Upper lobe of right lung (tissue), 1 donor: Measurements from ENCODE around the gene GOSR1. TPM values are rescaled to one million over a fixed set of nuclear protein-coding genes. Genes with fewer than 3 reads are reported as not detected.
"Not testable (repeated sequence)": the region's sequence is repeated elsewhere in the genome, so short reads cannot be mapped to it uniquely, and the experiment has no call there.

Experiments used
- ATAC-seq: fragments of 200-7000 bp; cut with Tn5 transposase; one replicate; pipeline ENCODE4 v1.9.1; 2020; ENCODE audit warnings: mild to moderate bottlenecking, moderate library complexity
- DNase-seq: peaks from one replicate; pipeline ENCODE4 v3.0.0-alpha.2; 2020
- H3K27ac ChIP-seq: fragments of 200-600 bp; one replicate; pipeline ENCODE4 v1.8.0; 2022
- H3K27me3 ChIP-seq: fragments of 200-600 bp; one replicate; pipeline ENCODE4 v1.8.0; 2022; ENCODE audit warnings: mild to moderate bottlenecking
- H3K36me3 ChIP-seq: fragments of 200-600 bp; one replicate; pipeline ENCODE4 v1.8.0; 2022
- H3K4me1 ChIP-seq: fragments of 200-600 bp; one replicate; pipeline ENCODE4 v1.8.0; 2022
- H3K4me3 ChIP-seq: fragments of 200-600 bp; one replicate; pipeline ENCODE4 v1.8.0; 2022; ENCODE audit warnings: mild to moderate bottlenecking
- H3K9me3 ChIP-seq: fragments of 200-600 bp; one replicate; pipeline ENCODE4 v1.8.0; 2022
- CTCF ChIP-seq: fragments of 200-600 bp; IDR thresholded peaks from one replicate; pipeline ENCODE4 v1.8.0; 2022; ENCODE audit warnings: antibody characterized with exemption
- intact Hi-C: fragments of 100-400 bp; cut with DNase I; formaldehyde crosslinking; loops from one replicate; pipeline ENCODE4 v1.11.0; 2022
- total RNA-seq: library from RNA; stranded (reverse); fragmentation: NEBNext Ultra II Directional; extraction: Animal tissue kit (Norgen Biotek cat#: 25700); gene quantifications from one replicate; pipeline ENCODE4 v1.2.1, GENCODE V29; 2021
- donor health status: DM: no; HTN: yes; CAD: no; lungs with severe emphysema.

Gene GOSR1
- total RNA-seq, 1 donor from 2014 or later, result 48.9 TPM

- no peaks in the 10 kb centered on the region for H3K4me1 ChIP-seq
- H3K36me3 ChIP-seq, result peaks cover 24% of the 10 kb centered on the region
- no peak for ATAC-seq
- no peak for TF ChIP-seq CTCF
- intact Hi-C loops, result no loop called here
- DNase-seq, result no peak
- H3K4me3 ChIP-seq, result no peak overlapping the region
- no peak overlapping the region for H3K27ac ChIP-seq
- no peaks in the 10 kb centered on the region for H3K9me3 ChIP-seq
- no peaks in the 10 kb centered on the region for H3K27me3 ChIP-seq
Observed at GRCh38 chr17:30443721-30444120, 33.5 kb upstream of the GOSR1 start.

- H3K27me3 ChIP-seq, intact Hi-C loops, H3K27ac ChIP-seq, H3K4me1 ChIP-seq, DNase-seq, ATAC-seq, H3K9me3 ChIP-seq, H3K4me3 ChIP-seq: not testable (repeated sequence)
- peaks cover 43% of the 10 kb centered on the region for H3K36me3 ChIP-seq
Observed at GRCh38 chr17:30446640-30447039, 30.6 kb upstream of the GOSR1 start.

- no peak for ATAC-seq
- H3K4me1 ChIP-seq, result no peaks in the 10 kb centered on the region
- H3K4me3 ChIP-seq, result no peak overlapping the region
- DNase-seq, result no peak
- H3K27me3 ChIP-seq, result no peaks in the 10 kb centered on the region
- peaks cover 38% of the 10 kb centered on the region for H3K36me3 ChIP-seq
- no peak for TF ChIP-seq CTCF
- intact Hi-C loops, result no loop called here
- no peaks in the 10 kb centered on the region for H3K9me3 ChIP-seq
- no peak overlapping the region for H3K27ac ChIP-seq
Observed at GRCh38 chr17:30449480-30449879, 27.7 kb upstream of the GOSR1 start.

DNA sequence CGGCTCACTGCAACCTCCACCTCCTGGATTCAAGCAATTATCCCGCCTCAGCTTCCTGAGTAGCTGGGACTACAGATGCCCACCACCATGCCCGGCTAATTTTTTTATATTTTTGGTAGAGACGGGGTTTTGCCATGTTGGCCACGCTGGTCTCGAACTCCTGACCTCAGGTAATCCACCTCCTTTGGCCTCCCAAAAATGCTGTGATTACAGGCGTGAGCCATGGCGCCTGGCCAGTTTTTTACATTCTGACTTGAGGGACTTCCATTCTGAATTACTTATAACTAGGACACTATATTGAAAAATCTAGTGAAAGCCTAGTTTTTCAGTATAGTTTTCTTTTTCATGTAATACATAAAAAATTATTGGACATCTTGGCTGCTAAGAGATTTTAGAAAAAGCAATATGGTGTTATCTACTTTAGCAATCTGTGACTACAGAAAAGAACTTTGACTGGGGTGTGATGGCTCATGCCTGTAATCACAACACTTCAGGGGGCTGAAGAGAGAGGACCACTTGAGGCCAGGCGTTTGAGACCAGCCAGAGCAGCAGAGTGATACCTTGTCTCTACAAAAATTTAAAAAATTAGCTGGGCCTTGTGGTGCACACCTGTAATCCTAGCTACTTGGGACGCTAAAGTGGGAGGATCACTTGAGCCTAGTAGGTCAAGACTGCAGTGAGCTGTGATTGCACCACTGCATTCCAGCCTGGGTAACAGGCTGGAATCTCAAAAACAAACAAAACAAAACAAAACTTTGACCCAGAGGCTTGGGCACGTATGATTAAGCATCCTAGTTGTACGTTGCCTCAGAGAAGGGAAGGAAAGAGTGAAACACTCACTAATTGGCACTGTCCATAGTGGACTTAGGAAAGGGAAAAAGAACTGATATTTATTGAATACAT is 26.8 kb upstream of the GOSR1 start:
- Histone ChIP-seq H3K9me3 (no peaks in the 10 kb centered on the region), H3K4me1 (no peaks in the 10 kb centered on the region), H3K27me3 (no peaks in the 10 kb centered on the region), H3K4me3 (no peak overlapping the region), H3K27ac (no peak overlapping the region), H3K36me3 (peaks cover 42% of the 10 kb centered on the region)
- no peak for TF ChIP-seq CTCF
- no peak for DNase-seq
- ATAC-seq, result peak; percentile 16
- intact Hi-C loops, result no loop called here

- intact Hi-C loops, result no loop called here
- Histone ChIP-seq H3K36me3 (peaks cover 53% of the 10 kb centered on the region), H3K27me3 (no peaks in the 10 kb centered on the region), H3K4me1 (no peaks in the 10 kb centered on the region), H3K9me3 (no peaks in the 10 kb centered on the region), H3K4me3 (no peak overlapping the region), H3K27ac (no peak overlapping the region)
- DNase-seq (no peak), ATAC-seq (peak; percentile 28)
- no peak for TF ChIP-seq CTCF
Observed at GRCh38 chr17:30454635-30455034, 22.6 kb upstream of the GOSR1 start.

- Histone ChIP-seq H3K4me1 (no peaks in the 10 kb centered on the region), H3K27me3 (no peaks in the 10 kb centered on the region), H3K27ac (no peak overlapping the region), H3K4me3 (no peak overlapping the region), H3K9me3 (no peaks in the 10 kb centered on the region), H3K36me3 (peaks cover 63% of the 10 kb centered on the region)
- no peak for TF ChIP-seq CTCF
- intact Hi-C loops, result no loop called here
- ATAC-seq (no peak), DNase-seq (no peak)
Observed at GRCh38 chr17:30458371-30458770, 18.8 kb upstream of the GOSR1 start.

DNA sequence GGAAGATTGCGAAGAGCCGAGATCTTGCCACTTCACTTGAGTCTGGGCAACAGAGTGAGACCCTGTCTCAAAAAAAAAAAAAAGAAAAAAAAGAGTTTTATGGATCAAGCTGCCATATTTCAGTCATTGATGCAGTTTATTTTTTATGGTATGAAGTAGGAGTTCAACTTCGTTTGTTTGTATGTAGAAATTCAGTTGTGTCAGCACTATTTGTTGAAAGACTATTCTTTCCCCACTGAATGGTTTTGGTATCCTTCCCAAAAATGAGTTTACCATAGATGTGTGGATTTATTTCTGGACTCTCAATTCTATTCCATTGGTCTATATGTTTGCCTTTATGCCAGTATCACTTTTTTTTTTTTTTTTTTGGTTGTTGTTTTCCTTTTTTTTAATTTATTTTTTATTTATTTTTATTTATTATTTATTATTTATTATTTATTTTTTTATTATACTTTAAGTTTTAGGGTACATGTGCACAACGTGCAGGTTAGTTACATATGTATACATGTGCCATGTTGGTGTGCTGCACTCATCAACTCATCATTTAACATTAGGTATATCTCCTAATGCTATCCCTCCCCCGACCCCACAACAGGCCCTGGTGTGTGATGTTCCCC is 18.3 kb upstream of the GOSR1 start:
- H3K27me3 ChIP-seq, H3K9me3 ChIP-seq, ATAC-seq, H3K4me1 ChIP-seq, H3K4me3 ChIP-seq, DNase-seq, H3K27ac ChIP-seq, intact Hi-C loops: not testable (repeated sequence)
- peaks cover 68% of the 10 kb centered on the region for H3K36me3 ChIP-seq
